Naive B cell (primary cell): ENCODE measurements around the gene CHRM2. TPM values are rescaled to one million over a fixed set of nuclear protein-coding genes. Genes with fewer than 3 reads are reported as not detected.

Source experiments
- ATAC-seq, 2 donors: fragments of 150-1000 bp; cut with Tn5 transposase; 2 replicates each; pipeline ENCODE4 v1.10.0; 2021; ENCODE audit warnings: low read depth in 2 of 2, mild to moderate bottlenecking in 2 of 2, moderate library complexity in 2 of 2
- DNase-seq: peaks from one replicate; pipeline ENCODE4 v3.0.0; 2022
- H3K27ac Mint-ChIP-seq, 6 donors: one replicate each; pipeline ENCODE4 v1.8.0; 2020 to 2022; ENCODE audit warnings: mild to moderate bottlenecking in 6 of 6, mixed read lengths in 6 of 6, moderate library complexity in 5 of 6, inconsistent platforms in 2 of 6
- H3K27me3 Mint-ChIP-seq, 3 donors: one replicate each; pipeline ENCODE4 v1.8.0; 2021 to 2022; ENCODE audit warnings: mixed read lengths in 3 of 3, mild to moderate bottlenecking in 1 of 3
- H3K36me3 Mint-ChIP-seq, 2 donors: one replicate each; pipeline ENCODE4 v1.8.0; 2020 to 2022; ENCODE audit warnings: mixed read lengths in 2 of 2, inconsistent platforms in 1 of 2, mild to moderate bottlenecking in 1 of 2
- H3K4me1 Mint-ChIP-seq, 3 donors: one replicate each; pipeline ENCODE4 v1.8.0; 2020 to 2022; ENCODE audit warnings: mixed read lengths in 3 of 3, inconsistent platforms in 1 of 3, mild to moderate bottlenecking in 1 of 3, moderate library complexity in 1 of 3
- H3K4me3 Mint-ChIP-seq, 8 donors: one replicate each; pipeline ENCODE4 v1.8.0; 2020 to 2022; ENCODE audit warnings: mild to moderate bottlenecking in 8 of 8, mixed read lengths in 8 of 8, moderate library complexity in 8 of 8, inconsistent platforms in 2 of 8
- H3K9me3 Mint-ChIP-seq, 7 donors: one replicate each; pipeline ENCODE4 v1.8.0; 2020 to 2022; ENCODE audit warnings: mixed read lengths in 7 of 7, mild to moderate bottlenecking in 5 of 7, inconsistent platforms in 2 of 7, moderate library complexity in 1 of 7
- polyA plus RNA-seq, 6 donors: library from polyadenylated mRNA; unstranded; fragments of 300-500 nt; fragmentation: Illumina TruSeq; gene quantifications; one replicate each; pipeline ENCODE4 v1.2.3, GENCODE V29; 2021; ENCODE audit warnings: low read depth in 6 of 6

The CHRM2 gene
- polyA plus RNA-seq, 6 donors from 2014 or later: not detected

GRCh38 chr7:137025469-137026175 is 157.2 kb downstream of the CHRM2 start:
- Mint-ChIP-seq H3K9me3 (peaks cover 0 to 6% (median 0%) of the 10 kb centered on the region in 7 donors), H3K27ac (no peak overlapping the region), H3K4me1 (no peaks in the 10 kb centered on the region), H3K4me3 (no peak overlapping the region), H3K27me3 (no peaks in the 10 kb centered on the region), H3K36me3 (no peaks in the 10 kb centered on the region)
- DNase-seq: no peak
- no peak for ATAC-seq

GRCh38 chr7:137026176-137026500 is 157.7 kb downstream of the CHRM2 start:
- H3K27me3 Mint-ChIP-seq: no peaks in the 10 kb centered on the region
- no peak for DNase-seq
- no peak overlapping the region for H3K4me3 Mint-ChIP-seq
- H3K4me1 Mint-ChIP-seq: no peaks in the 10 kb centered on the region
- no peak for ATAC-seq
- H3K27ac Mint-ChIP-seq: no peak overlapping the region
- peaks cover 0 to 6% (median 0%) of the 10 kb centered on the region in 7 donors for H3K9me3 Mint-ChIP-seq
- H3K36me3 Mint-ChIP-seq: no peaks in the 10 kb centered on the region

- Mint-ChIP-seq H3K4me1 (no peaks in the 10 kb centered on the region), H3K27me3 (no peaks in the 10 kb centered on the region), H3K36me3 (no peaks in the 10 kb centered on the region), H3K27ac (no peak overlapping the region), H3K9me3 (peaks cover 0 to 4% (median 0%) of the 10 kb centered on the region in 7 donors), H3K4me3 (no peak overlapping the region)
- ATAC-seq (no peak), DNase-seq (no peak)
Measured at GRCh38 chr7:137032436-137032835, 164.0 kb downstream of the CHRM2 start.

GRCh38 chr7:137036768-137037167 is 168.3 kb downstream of the CHRM2 start:
- Mint-ChIP-seq H3K4me1 (no peaks in the 10 kb centered on the region), H3K9me3 (peaks cover 0 to 10% (median 2%) of the 10 kb centered on the region in 7 donors), H3K4me3 (no peak overlapping the region), H3K36me3 (no peaks in the 10 kb centered on the region), H3K27ac (no peak overlapping the region), H3K27me3 (no peaks in the 10 kb centered on the region)
- DNase-seq (no peak), ATAC-seq (no peak)

GRCh38 chr7:137038706-137039105 is 170.3 kb downstream of the CHRM2 start:
- Mint-ChIP-seq H3K4me3 (no peak overlapping the region), H3K9me3 (peaks cover 0 to 11% (median 8%) of the 10 kb centered on the region in 7 donors), H3K27ac (no peak overlapping the region), H3K36me3 (no peaks in the 10 kb centered on the region), H3K27me3 (no peaks in the 10 kb centered on the region), H3K4me1 (no peaks in the 10 kb centered on the region)
- ATAC-seq (no peak), DNase-seq (no peak)

- Mint-ChIP-seq H3K4me1 (no peaks in the 10 kb centered on the region), H3K27ac (no peak overlapping the region), H3K9me3 (peaks cover 0 to 10% (median 9%) of the 10 kb centered on the region in 7 donors), H3K4me3 (no peak overlapping the region), H3K36me3 (no peaks in the 10 kb centered on the region), H3K27me3 (no peaks in the 10 kb centered on the region)
- ATAC-seq: no peak
- DNase-seq: no peak
Measured at GRCh38 chr7:137040745-137041144, 172.3 kb downstream of the CHRM2 start.

- no peak for ATAC-seq
- H3K27me3 Mint-ChIP-seq: no peaks in the 10 kb centered on the region
- H3K4me1 Mint-ChIP-seq: no peaks in the 10 kb centered on the region
- no peak for DNase-seq
- no peak overlapping the region for H3K4me3 Mint-ChIP-seq
- H3K36me3 Mint-ChIP-seq: no peaks in the 10 kb centered on the region
- no peak overlapping the region for H3K27ac Mint-ChIP-seq
- H3K9me3 Mint-ChIP-seq: peaks cover 2 to 13% (median 10%) of the 10 kb centered on the region in 7 donors
Measured at GRCh38 chr7:137045573-137045972, 177.1 kb downstream of the CHRM2 start.

GRCh38 chr7:137069249-137069963 is 201.0 kb downstream of the CHRM2 start:
- Mint-ChIP-seq H3K27ac (no peak overlapping the region), H3K9me3 (peaks cover 0 to 13% (median 6%) of the 10 kb centered on the region in 7 donors), H3K4me3 (no peak overlapping the region), H3K36me3 (no peaks in the 10 kb centered on the region), H3K27me3 (no peaks in the 10 kb centered on the region), H3K4me1 (no peaks in the 10 kb centered on the region)
- DNase-seq (no peak), ATAC-seq (no peak)
